Measurements from ENCODE around the gene GTF2H2.
"Not testable (repeated sequence)": the region's sequence is repeated elsewhere in the genome, so short reads cannot be mapped to it uniquely, and the experiment has no call there.

GTF2H2 gene

GRCh38 chr5:71067262-71067928 lies at the start of gene GTF2H2:
Gene GTF2H2, minus strand, starts transcription at chr5:71067676. Its CDS starts 4,913 bp downstream, at chr5:71062763.
- DNase-seq: not testable (repeated sequence)

- not testable (repeated sequence) for DNase-seq
Observed at GRCh38 chr5:71109730-71110275, 42.3 kb upstream of the GTF2H2 start.

GRCh38 chr5:71099996-71100395 lies 32.5 kb upstream of the GTF2H2 start:
- not testable (repeated sequence) for DNase-seq

- not testable (repeated sequence) for DNase-seq
Observed at GRCh38 chr5:71097930-71098203, 30.4 kb upstream of the GTF2H2 start.

- DNase-seq: not testable (repeated sequence)
Observed at GRCh38 chr5:71097173-71097929, 29.9 kb upstream of the GTF2H2 start.

- DNase-seq: not testable (repeated sequence)
Observed at GRCh38 chr5:71089773-71090172, 22.3 kb upstream of the GTF2H2 start.

GRCh38 chr5:71088754-71089153 lies 21.3 kb upstream of the GTF2H2 start:
- DNase-seq: not testable (repeated sequence)

GRCh38 chr5:71086145-71086544 lies 18.7 kb upstream of the GTF2H2 start:
- not testable (repeated sequence) for DNase-seq

- DNase-seq: not testable (repeated sequence)
Observed at GRCh38 chr5:71084280-71085063, 17.0 kb upstream of the GTF2H2 start.

GRCh38 chr5:71082898-71083297 lies 15.4 kb upstream of the GTF2H2 start:
- not testable (repeated sequence) for DNase-seq

- DNase-seq: not testable (repeated sequence)
Observed at GRCh38 chr5:71082340-71082739, 14.9 kb upstream of the GTF2H2 start.

- not testable (repeated sequence) for DNase-seq
Observed at GRCh38 chr5:71061322-71061721, 6.2 kb downstream of the GTF2H2 start.

GRCh38 chr5:71059426-71059825 lies 8.1 kb downstream of the GTF2H2 start:
- not testable (repeated sequence) for DNase-seq

GRCh38 chr5:71044808-71045207 lies 22.7 kb downstream of the GTF2H2 start:
- DNase-seq: not testable (repeated sequence)

- DNase-seq: not testable (repeated sequence)
Observed at GRCh38 chr5:71044128-71044527, 23.3 kb downstream of the GTF2H2 start.

- DNase-seq: not testable (repeated sequence)
Observed at GRCh38 chr5:71031046-71031776, 36.3 kb downstream of the GTF2H2 start.

GRCh38 chr5:71025289-71025953 lies 42.1 kb downstream of the GTF2H2 start, which contains the start of gene NAIP:
Gene NAIP, minus strand, starts transcription at chr5:71025339. Its CDS starts 12,424 bp downstream, at chr5:71012915.
- not testable (repeated sequence) for DNase-seq

- not testable (repeated sequence) for DNase-seq
Observed at GRCh38 chr5:71020643-71021042, 46.8 kb downstream of the GTF2H2 start.

- DNase-seq: not testable (repeated sequence)
Observed at GRCh38 chr5:71018376-71019005, 49.0 kb downstream of the GTF2H2 start.

- DNase-seq: no peak
Observed at GRCh38 chr5:71014176-71014575, 53.3 kb downstream of the GTF2H2 start.

- no peak for DNase-seq
Observed at GRCh38 chr5:71013575-71013974, 53.9 kb downstream of the GTF2H2 start.

Data from NCI-H1105 (cell line).